Bronchial smooth muscle cell (primary cell): Measurements from ENCODE around the gene TMEM207. TPM values are rescaled to one million over a fixed set of nuclear protein-coding genes. Genes with fewer than 3 reads are reported as not detected.

ENCODE experiments used
- total RNA-seq: library from RNA; depleted of rRNA; stranded (reverse); fragments of >200 nt; gene quantifications from 2 replicates; pipeline ENCODE4 v1.2.1, GENCODE V29; 2014

TMEM207 gene
- total RNA-seq: not detected in 2 replicates

GRCh38 chr3:190449801-190450200 is at the start of gene TMEM207:
TMEM207 (minus strand) TSS chr3:190449901; CDS start chr3:190449809, 92 bp downstream.

DNA sequence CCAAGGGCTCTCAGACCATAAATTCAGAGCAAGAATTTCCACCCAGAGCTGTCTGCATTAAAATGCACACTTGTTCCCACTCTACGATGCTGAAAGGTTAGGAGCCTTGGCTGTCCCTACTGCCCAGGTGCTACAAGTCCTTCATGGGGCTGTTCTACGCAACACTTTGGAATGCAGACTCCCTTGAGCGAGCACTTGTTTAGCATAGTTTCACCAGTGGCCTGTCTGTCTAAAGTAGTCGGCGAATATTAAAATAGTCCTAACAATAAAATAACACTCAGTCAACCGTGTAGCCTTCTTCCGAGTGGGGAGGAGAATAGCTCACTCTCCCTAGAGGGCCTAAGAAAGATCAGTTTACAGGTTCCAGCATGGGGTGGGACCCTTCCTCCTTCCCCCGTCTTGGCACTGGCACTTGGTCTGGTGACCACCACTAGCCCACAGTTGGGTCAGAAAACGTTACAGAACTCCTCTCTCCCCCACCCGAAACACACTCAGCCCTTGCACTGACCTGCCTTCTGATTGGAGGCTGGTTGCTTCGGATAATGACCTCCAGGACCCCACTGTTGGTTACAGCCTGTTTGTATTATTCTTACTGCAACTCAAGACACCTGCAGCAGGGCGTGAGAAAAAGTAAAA is 62.0 kb downstream of the TMEM207 start, which contains the start of gene CLDN16:
Gene CLDN16 (plus strand): TSS at position 586 of the 636 bp plus-strand sequence. CDS start 167 bp downstream, outside the sequence.

Other genes with a start within 250 kb of the TMEM207 start
- gene CLDN1, start 127.5 kb downstream of the TMEM207 start, total RNA-seq: under 0.01 and 0.17 TPM in 2 replicates
- gene CLDN16, start 61.7 kb downstream of the TMEM207 start, total RNA-seq: not detected in 2 replicates
- 1.8 and 3.8 TPM in 2 replicates for gene IL1RAP, start 64.2 kb upstream of the TMEM207 start, total RNA-seq